Mesothelial cell of epicardium (in vitro differentiated cells): ENCODE data around the gene ITIH4. TPM values are rescaled to one million over a fixed set of nuclear protein-coding genes. Genes with fewer than 3 reads are reported as not detected.
A peak's percentile ranks its signal among the peaks of the same experiment; 100 is the strongest.

Experiments used
- DNase-seq, 2 experiments: peaks; one replicate each; pipeline ENCODE4 v3.0.0; 2021; ENCODE audit warnings: low spot score in 2 of 2; ENCODE audit not compliant: unreplicated experiment in 2 of 2
- H3K27ac Mint-ChIP-seq: 2 replicates; pipeline ENCODE4 v1.8.0; 2021; ENCODE audit warnings: mixed read lengths
- H3K27me3 Mint-ChIP-seq: 2 replicates; pipeline ENCODE4 v1.8.0; 2021; ENCODE audit warnings: low read depth, mixed read lengths
- H3K36me3 Mint-ChIP-seq: 2 replicates; pipeline ENCODE4 v1.8.0; 2021; ENCODE audit warnings: mixed read lengths
- H3K4me1 Mint-ChIP-seq: 2 replicates; pipeline ENCODE4 v1.8.0; 2021; ENCODE audit warnings: mixed read lengths
- H3K4me3 Mint-ChIP-seq: 2 replicates; pipeline ENCODE4 v1.8.0; 2021; ENCODE audit warnings: mild to moderate bottlenecking, moderate library complexity, mixed read lengths
- H3K9me3 Mint-ChIP-seq: 2 replicates; pipeline ENCODE4 v1.8.0; 2021; ENCODE audit warnings: mixed read lengths
- total RNA-seq: library from RNA; stranded (reverse); gene quantifications from 3 replicates; pipeline ENCODE4 v1.2.1, GENCODE V29; 2021
- TF ChIP-seq, protein P1 (sequence below): fragments of 200-600 bp; sonication (generic); IDR thresholded peaks from one replicate; pipeline ENCODE4 v1.5.0; 2021; ENCODE audit warnings: antibody characterized with exemption; ENCODE audit not compliant: unreplicated experiment

The ITIH4 gene
- total RNA-seq, 1 donor from 2014 or later: 13.5 TPM

DNA sequence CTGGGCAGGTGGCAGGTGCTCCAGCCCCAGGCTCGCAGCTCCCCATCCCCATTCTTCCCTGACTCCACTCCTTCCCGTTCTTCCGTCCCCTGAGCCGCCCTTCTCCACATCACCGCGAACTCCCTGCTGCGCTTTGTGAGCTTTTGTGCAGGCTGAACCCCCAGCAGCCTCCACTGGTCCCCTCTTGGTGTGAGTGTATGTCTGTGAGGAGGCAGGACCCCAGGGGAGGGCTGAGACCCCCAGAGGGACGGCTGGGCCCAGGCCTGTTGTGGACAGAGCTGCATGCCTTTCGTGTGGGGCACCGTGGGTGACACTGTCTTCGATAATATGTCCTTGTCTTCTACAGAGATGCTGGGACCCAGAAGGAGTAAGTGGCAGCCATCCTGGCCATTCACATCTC lies 43.2 kb downstream of the ITIH4 start:
- no peak overlapping the region for H3K4me3 Mint-ChIP-seq
- no peaks in the 10 kb centered on the region for H3K36me3 Mint-ChIP-seq
- no peak overlapping the region for H3K27ac Mint-ChIP-seq
- no peak for DNase-seq
- H3K9me3 Mint-ChIP-seq: no peaks in the 10 kb centered on the region
- no peaks in the 10 kb centered on the region for H3K4me1 Mint-ChIP-seq
- peaks cover 19% of the 10 kb centered on the region for H3K27me3 Mint-ChIP-seq
- TF ChIP-seq, protein P1, sequence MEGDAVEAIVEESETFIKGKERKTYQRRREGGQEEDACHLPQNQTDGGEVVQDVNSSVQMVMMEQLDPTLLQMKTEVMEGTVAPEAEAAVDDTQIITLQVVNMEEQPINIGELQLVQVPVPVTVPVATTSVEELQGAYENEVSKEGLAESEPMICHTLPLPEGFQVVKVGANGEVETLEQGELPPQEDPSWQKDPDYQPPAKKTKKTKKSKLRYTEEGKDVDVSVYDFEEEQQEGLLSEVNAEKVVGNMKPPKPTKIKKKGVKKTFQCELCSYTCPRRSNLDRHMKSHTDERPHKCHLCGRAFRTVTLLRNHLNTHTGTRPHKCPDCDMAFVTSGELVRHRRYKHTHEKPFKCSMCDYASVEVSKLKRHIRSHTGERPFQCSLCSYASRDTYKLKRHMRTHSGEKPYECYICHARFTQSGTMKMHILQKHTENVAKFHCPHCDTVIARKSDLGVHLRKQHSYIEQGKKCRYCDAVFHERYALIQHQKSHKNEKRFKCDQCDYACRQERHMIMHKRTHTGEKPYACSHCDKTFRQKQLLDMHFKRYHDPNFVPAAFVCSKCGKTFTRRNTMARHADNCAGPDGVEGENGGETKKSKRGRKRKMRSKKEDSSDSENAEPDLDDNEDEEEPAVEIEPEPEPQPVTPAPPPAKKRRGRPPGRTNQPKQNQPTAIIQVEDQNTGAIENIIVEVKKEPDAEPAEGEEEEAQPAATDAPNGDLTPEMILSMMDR: no peak

DNA sequence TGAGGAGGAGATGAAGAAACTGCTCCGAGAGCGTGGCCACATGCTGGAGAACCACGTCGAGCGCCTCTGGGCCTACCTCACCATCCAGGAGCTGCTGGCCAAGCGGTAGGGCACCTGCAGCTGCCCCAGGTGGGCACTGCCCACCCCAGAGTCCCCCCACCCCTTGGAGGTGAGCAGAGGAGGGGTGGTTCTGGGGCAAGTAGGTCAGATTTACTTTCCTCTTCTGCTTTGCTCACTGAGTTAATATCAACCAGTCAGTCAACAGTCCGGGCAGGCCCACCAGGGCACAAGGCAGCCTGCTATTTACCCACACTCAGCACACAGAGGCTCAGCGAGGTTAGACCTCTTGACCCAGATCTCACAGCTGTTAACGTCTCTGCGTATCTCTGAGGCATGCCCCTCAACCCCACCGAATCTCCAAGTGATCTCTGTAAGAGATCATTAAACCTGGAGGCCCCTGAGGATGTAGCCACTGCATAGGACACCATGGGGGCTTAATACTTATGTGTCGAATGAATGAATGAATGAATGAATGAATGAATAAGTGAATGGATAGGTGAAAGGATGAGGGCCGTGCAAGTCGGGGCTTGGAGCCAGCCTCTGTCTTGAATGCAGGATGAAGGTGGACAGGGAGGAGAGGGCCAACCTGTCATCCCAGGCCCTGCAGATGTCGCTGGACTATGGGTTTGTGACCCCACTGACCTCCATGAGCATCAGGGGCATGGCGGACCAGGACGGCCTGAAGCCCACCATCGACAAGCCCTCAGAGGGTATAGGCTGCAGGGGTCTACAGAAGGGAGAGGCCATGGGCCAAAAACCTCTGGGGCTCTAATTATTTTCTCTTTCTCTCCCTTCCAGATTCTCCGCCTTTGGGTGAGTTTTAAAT lies 43.9 kb downstream of the ITIH4 start:
- H3K9me3 Mint-ChIP-seq: no peaks in the 10 kb centered on the region
- no peak overlapping the region for H3K27ac Mint-ChIP-seq

DNA sequence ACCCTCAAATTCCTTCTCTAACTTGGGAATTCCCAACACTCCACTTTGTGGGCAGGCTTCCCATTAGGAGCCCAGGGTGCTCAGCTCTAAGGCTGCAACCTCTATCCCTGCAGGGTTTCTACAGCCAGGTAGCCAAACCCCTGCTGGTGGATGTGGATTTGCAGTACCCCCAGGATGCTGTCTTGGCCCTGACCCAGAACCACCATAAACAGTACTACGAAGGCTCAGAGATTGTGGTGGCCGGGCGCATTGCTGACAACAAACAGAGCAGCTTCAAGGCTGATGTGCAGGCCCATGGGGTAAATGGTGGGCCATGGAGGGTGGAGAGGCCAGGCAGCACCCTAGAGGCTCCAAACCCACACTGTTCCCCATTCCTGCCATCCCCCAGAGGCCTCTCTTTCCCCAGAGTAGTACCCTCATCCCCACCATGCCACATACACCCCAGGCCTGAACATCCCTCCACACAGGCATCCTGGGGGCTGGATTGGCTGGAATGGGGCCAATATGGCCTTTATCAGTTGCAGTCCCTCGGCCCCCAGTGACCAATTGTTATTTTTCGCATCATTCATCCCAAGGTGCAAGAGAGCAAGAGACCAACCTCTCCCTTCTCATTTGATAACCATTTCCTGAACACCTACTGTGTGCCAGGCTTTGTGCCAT lies 45.4 kb downstream of the ITIH4 start:
- Mint-ChIP-seq H3K27me3 (peaks cover 32% of the 10 kb centered on the region), H3K4me3 (no peak overlapping the region), H3K36me3 (no peaks in the 10 kb centered on the region), H3K9me3 (no peaks in the 10 kb centered on the region), H3K27ac (no peak overlapping the region), H3K4me1 (no peaks in the 10 kb centered on the region)
- TF ChIP-seq, protein P1: no peak
- DNase-seq: peak in 1 of 2 experiments; percentile 6

More for the DNA sequence above, 43.9 kb downstream of the ITIH4 start:
- peaks cover 26% of the 10 kb centered on the region for H3K27me3 Mint-ChIP-seq
- DNase-seq: no peak
- no peaks in the 10 kb centered on the region for H3K36me3 Mint-ChIP-seq
- H3K4me1 Mint-ChIP-seq: no peaks in the 10 kb centered on the region
- TF ChIP-seq, protein P1: no peak
- no peak overlapping the region for H3K4me3 Mint-ChIP-seq

DNA sequence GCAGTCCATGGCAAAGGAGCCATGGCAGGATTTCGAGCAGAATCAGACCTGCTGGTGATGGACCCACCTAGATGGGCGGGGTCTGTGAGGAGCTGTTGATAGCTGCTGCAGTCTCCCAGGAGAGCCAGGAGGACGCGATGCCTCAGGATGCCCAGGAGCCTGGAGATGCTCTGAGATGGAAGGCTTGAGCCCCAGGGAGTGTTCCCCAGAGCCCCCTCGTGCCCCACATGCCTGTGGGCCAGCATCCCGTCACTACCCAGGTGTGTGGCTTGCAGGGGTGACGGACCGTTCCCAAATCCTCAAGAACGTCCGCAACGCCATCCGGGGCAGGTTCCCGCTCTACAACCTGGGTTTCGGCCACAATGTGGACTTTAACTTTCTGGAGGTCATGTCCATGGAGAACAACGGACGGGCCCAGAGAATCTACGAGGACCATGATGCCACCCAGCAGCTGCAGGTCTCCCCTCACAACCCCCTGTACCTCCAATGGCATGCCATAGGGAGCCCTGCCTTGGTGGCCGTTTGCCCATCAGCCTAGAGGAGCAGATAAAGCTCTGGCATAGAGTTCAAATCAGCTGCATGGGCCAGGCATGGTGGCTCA lies 46.4 kb downstream of the ITIH4 start:
- H3K27me3 Mint-ChIP-seq: peaks cover 39% of the 10 kb centered on the region
- H3K4me3 Mint-ChIP-seq: no peak overlapping the region
- no peaks in the 10 kb centered on the region for H3K4me1 Mint-ChIP-seq
- TF ChIP-seq, protein P1: no peak
- no peak overlapping the region for H3K27ac Mint-ChIP-seq
- H3K9me3 Mint-ChIP-seq: no peaks in the 10 kb centered on the region
- no peaks in the 10 kb centered on the region for H3K36me3 Mint-ChIP-seq
- peak in 1 of 2 experiments; percentile 11 for DNase-seq

DNA sequence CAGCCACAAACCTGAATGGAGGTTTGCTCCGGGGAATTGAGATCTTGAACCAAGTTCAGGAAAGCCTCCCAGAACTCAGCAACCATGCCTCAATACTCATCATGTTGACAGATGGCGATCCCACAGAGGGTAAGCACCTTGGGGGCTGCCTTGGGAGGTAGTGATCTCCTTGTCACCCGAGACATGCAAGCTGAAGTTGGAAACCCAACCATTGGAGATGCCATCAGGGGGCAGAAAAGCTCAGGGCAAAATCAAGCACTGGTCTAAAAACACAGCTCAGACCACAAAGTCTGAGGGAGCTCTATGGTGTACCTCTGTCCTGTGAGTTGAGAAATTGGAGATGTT lies 47.3 kb downstream of the ITIH4 start:
- Mint-ChIP-seq H3K27me3 (peaks cover 40% of the 10 kb centered on the region), H3K4me1 (no peaks in the 10 kb centered on the region), H3K4me3 (no peak overlapping the region), H3K27ac (no peak overlapping the region), H3K36me3 (no peaks in the 10 kb centered on the region), H3K9me3 (no peaks in the 10 kb centered on the region)
- TF ChIP-seq, protein P1: no peak
- DNase-seq: no peak
